ENCODE measurements around the gene DBN1.
A peak's percentile ranks its signal among the peaks of the same experiment; 100 is the strongest.

The DBN1 gene

GRCh38 chr5:177503351-177504085 lies 30.1 kb upstream of the DBN1 start:
- peaks cover 22% of the 10 kb centered on the region for H3K4me1 Mint-ChIP-seq
- no peak overlapping the region for H3K4me3 Mint-ChIP-seq
- H3K27ac Mint-ChIP-seq = no peak overlapping the region
- H3K36me3 Mint-ChIP-seq (ENCODE audit: low read depth) = peaks cover 10% of the 10 kb centered on the region
- H3K27me3 Mint-ChIP-seq (ENCODE audit: low read depth) = peaks cover 7% of the 10 kb centered on the region
- no peaks in the 10 kb centered on the region for H3K9me3 Mint-ChIP-seq
- TF ChIP-seq CTCF (IDR thresholded peaks at IDR 0.05; ENCODE audit: unreplicated experiment in 3 of 3) = no peak

- H3K27me3 Mint-ChIP-seq (ENCODE audit: low read depth) = peaks cover 7% of the 10 kb centered on the region
- peak overlapping the region in 2 of 3 experiments; percentile 21 to 49 for H3K27ac Mint-ChIP-seq
- H3K9me3 Mint-ChIP-seq = no peaks in the 10 kb centered on the region
- no peak overlapping the region for H3K4me3 Mint-ChIP-seq
- TF ChIP-seq CTCF (IDR thresholded peaks at IDR 0.05; ENCODE audit: unreplicated experiment in 3 of 3) = no peak
- H3K4me1 Mint-ChIP-seq = peaks cover 29% of the 10 kb centered on the region
- peaks cover 10% of the 10 kb centered on the region for H3K36me3 Mint-ChIP-seq (ENCODE audit: low read depth)
Observed at GRCh38 chr5:177502886-177503285, 29.5 kb upstream of the DBN1 start.

GRCh38 chr5:177501874-177502678 lies 28.6 kb upstream of the DBN1 start:
- peaks cover 2% of the 10 kb centered on the region for H3K36me3 Mint-ChIP-seq (ENCODE audit: low read depth)
- peaks cover 4% of the 10 kb centered on the region for H3K27me3 Mint-ChIP-seq (ENCODE audit: low read depth)
- H3K9me3 Mint-ChIP-seq = no peaks in the 10 kb centered on the region
- no peak for TF ChIP-seq CTCF (IDR thresholded peaks at IDR 0.05; ENCODE audit: unreplicated experiment in 3 of 3)
- no peak overlapping the region for H3K4me3 Mint-ChIP-seq
- H3K27ac Mint-ChIP-seq = peak overlapping the region in 1 of 3 experiments; percentile 29
- peaks cover 33% of the 10 kb centered on the region for H3K4me1 Mint-ChIP-seq

DNA sequence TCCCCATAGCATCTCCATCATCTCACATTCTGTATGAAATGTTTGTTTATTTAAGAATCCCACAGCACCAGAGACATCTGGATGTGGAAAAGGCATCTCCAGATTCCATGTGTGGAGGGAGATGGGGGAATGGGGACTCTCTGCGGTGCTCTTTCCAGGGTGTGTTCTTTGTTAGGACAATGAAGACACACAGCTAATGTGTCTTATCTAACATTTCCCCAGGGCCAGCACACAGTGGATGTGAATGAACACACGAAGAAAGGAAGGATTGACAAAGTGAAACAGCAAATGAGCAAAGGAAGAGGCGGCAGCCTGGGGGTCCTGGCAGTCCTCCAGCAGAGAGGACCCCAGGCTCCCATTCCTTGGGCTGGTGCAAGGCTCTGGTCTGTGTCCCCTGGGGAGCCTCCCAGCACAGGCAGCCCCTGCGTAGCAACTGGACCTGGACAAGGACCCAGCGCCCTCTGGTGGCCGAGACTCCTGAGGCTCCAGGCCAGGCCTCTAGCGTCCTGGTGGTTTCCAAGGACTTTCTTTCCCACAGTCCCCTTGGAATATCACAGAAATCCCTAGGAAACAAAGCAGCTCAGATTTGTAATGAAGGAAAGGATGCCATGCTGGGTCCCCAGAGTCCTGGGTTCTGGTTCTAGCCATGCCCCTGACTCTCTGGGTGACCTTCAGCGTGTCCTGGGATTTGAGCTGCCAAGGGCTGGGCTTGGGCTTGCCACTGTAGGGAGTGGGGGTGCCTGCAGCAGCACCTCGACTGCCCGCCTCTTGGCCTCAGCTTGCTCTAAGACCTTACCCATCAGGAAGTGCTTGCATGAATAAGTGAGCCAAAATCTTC lies 27.5 kb upstream of the DBN1 start:
- Mint-ChIP-seq H3K4me1 (peaks cover 33% of the 10 kb centered on the region), H3K27ac (peak overlapping the region; percentile 46 to 90 (median 88)), H3K9me3 (no peaks in the 10 kb centered on the region), H3K27me3 (ENCODE audit: low read depth) (peaks cover 4% of the 10 kb centered on the region), H3K4me3 (peak overlapping the region; percentile 49 to 66 (median 52)), H3K36me3 (ENCODE audit: low read depth) (no peaks in the 10 kb centered on the region)
- peak; percentile 95 to 97 (median 96) for TF ChIP-seq CTCF (IDR thresholded peaks at IDR 0.05; ENCODE audit: unreplicated experiment in 3 of 3)

DNA sequence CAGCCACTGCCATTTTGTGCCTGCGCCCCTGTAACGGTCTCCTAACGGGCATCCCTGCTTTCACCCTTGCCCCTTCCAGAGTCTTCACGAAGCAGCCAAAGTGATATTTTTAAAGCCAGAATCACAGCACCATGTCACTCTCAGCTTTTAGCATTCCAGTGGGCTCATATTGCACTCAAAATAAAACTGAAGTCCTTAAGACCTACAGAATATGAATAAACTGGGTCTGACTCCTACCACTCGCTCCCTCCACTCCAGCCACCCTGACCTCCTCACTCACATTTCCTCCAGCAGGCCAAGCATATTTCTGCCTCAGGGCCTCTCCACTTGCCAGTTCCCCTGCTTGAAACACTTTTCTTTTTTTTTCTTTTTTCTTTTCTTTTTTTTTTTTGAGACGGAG lies 26.4 kb upstream of the DBN1 start:
- H3K27ac Mint-ChIP-seq = peak overlapping the region; percentile 46 to 90 (median 88)
- peaks cover 4% of the 10 kb centered on the region for H3K27me3 Mint-ChIP-seq (ENCODE audit: low read depth)
- H3K9me3 Mint-ChIP-seq = no peaks in the 10 kb centered on the region
- peak overlapping the region; percentile 71 to 81 (median 76) for H3K4me3 Mint-ChIP-seq
- no peak for TF ChIP-seq CTCF (IDR thresholded peaks at IDR 0.05; ENCODE audit: unreplicated experiment in 3 of 3)
- no peaks in the 10 kb centered on the region for H3K36me3 Mint-ChIP-seq (ENCODE audit: low read depth)
- peaks cover 35% of the 10 kb centered on the region for H3K4me1 Mint-ChIP-seq
